ENCODE measurements around the gene VEPH1. TPM values are rescaled to one million over a fixed set of nuclear protein-coding genes. Genes with fewer than 3 reads are reported as not detected.

Gene VEPH1
- total RNA-seq, 4 donors from 2014 or later: 5.8 TPM; not detected in 3

- no peak overlapping the region for H3K4me3 ChIP-seq
Measured at GRCh38 chr3:157447026-157447694, 56.1 kb downstream of the VEPH1 start.

GRCh38 chr3:157445857-157446256, 57.4 kb downstream of the VEPH1 start:
- H3K27me3 ChIP-seq: no peaks in the 10 kb centered on the region
- H3K27ac ChIP-seq: no peak overlapping the region
- no peaks in the 10 kb centered on the region for H3K36me3 ChIP-seq
- TF ChIP-seq POLR2A (IDR thresholded peaks at IDR 0.05) (no peak), CTCF (IDR thresholded peaks at IDR 0.05) (no peak)
- no peak for DNase-seq
- H3K4me3 ChIP-seq: no peak overlapping the region
- H3K9me3 ChIP-seq: no peaks in the 10 kb centered on the region
- no peaks in the 10 kb centered on the region for H3K4me1 ChIP-seq

More at GRCh38 chr3:157447026-157447694, 56.1 kb downstream of the VEPH1 start:
- H3K4me1 ChIP-seq: no peaks in the 10 kb centered on the region
- no peak overlapping the region for H3K27ac ChIP-seq
- H3K36me3 ChIP-seq: no peaks in the 10 kb centered on the region
- TF ChIP-seq CTCF (IDR thresholded peaks at IDR 0.05) (peak in 2 of 6 experiments; percentile 6 to 8), POLR2A (IDR thresholded peaks at IDR 0.05) (no peak)
- H3K27me3 ChIP-seq: no peaks in the 10 kb centered on the region
- DNase-seq: no peak
- no peaks in the 10 kb centered on the region for H3K9me3 ChIP-seq

- Histone ChIP-seq H3K27me3 (no peaks in the 10 kb centered on the region), H3K9me3 (no peaks in the 10 kb centered on the region), H3K4me1 (no peaks in the 10 kb centered on the region), H3K27ac (no peak overlapping the region), H3K4me3 (no peak overlapping the region), H3K36me3 (no peaks in the 10 kb centered on the region)
- TF ChIP-seq POLR2A (IDR thresholded peaks at IDR 0.05): no peak
- no peak for TF ChIP-seq CTCF (IDR thresholded peaks at IDR 0.05)
- no peak for DNase-seq
Measured at GRCh38 chr3:157444797-157445184, 58.4 kb downstream of the VEPH1 start.

GRCh38 chr3:157443905-157444796, 59.1 kb downstream of the VEPH1 start:
- DNase-seq: no peak
- TF ChIP-seq CTCF (IDR thresholded peaks at IDR 0.05) (no peak), POLR2A (IDR thresholded peaks at IDR 0.05) (no peak)

GRCh38 chr3:157442729-157443128, 60.5 kb downstream of the VEPH1 start:
- H3K9me3 ChIP-seq: no peaks in the 10 kb centered on the region
- H3K36me3 ChIP-seq: no peaks in the 10 kb centered on the region
- DNase-seq: no peak
- peaks cover 0 to 7% (median 0%) of the 10 kb centered on the region in 4 donors for H3K4me1 ChIP-seq
- TF ChIP-seq POLR2A (IDR thresholded peaks at IDR 0.05): no peak
- no peak for TF ChIP-seq CTCF (IDR thresholded peaks at IDR 0.05)
- no peak overlapping the region for H3K4me3 ChIP-seq
- H3K27me3 ChIP-seq: no peaks in the 10 kb centered on the region
- no peak overlapping the region for H3K27ac ChIP-seq

More at GRCh38 chr3:157443905-157444796, 59.1 kb downstream of the VEPH1 start:
- Histone ChIP-seq H3K9me3 (no peaks in the 10 kb centered on the region), H3K36me3 (no peaks in the 10 kb centered on the region), H3K27ac (no peak overlapping the region), H3K4me1 (no peaks in the 10 kb centered on the region), H3K4me3 (no peak overlapping the region), H3K27me3 (no peaks in the 10 kb centered on the region)

Measured in Peyer's patch (tissue), 4 donors.